ENCODE measurements around the gene SPATS2.

SPATS2 gene

DNA sequence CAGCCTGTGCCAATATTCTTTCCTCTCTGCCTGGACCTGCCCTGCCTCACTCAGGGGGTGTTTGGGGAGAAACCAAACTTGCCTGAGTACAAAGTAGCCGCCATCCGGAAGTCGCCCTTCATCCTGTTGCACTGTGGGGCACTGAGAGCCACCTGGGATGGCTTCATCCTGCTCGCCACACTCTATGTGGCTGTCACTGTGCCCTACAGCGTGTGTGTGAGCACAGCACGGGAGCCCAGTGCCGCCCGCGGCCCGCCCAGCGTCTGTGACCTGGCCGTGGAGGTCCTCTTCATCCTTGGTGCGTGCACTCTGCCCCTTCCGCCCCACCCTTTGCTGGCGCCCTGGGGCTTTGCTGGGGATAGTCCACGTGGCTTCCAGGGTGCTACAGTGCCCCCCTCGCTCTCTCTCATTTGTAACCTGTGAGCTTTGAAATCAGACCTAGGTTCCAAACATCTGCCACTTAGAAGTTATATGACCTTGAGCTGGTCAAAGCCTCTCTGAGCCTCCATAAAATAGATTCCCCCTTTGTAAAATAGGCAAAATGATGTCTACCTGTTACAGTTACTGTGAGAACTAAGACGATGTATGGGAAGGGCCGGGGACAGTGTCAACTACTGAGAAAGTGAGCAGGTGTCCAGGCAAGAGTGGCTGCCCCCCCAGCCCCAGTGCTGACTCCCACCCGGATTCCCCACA lies 176.1 kb downstream of the SPATS2 start:
- no peak for ATAC-seq
- no peak for DNase-seq
- H3K27ac Mint-ChIP-seq, result no peak overlapping the region
- no peaks in the 10 kb centered on the region for H3K36me3 Mint-ChIP-seq (ENCODE audit: low read depth)
- no peaks in the 10 kb centered on the region for H3K9me3 Mint-ChIP-seq
- H3K27me3 Mint-ChIP-seq, result peaks cover 28% of the 10 kb centered on the region
- H3K4me3 Mint-ChIP-seq, result no peak overlapping the region
- H3K4me1 Mint-ChIP-seq, result peaks cover 32% of the 10 kb centered on the region

DNA sequence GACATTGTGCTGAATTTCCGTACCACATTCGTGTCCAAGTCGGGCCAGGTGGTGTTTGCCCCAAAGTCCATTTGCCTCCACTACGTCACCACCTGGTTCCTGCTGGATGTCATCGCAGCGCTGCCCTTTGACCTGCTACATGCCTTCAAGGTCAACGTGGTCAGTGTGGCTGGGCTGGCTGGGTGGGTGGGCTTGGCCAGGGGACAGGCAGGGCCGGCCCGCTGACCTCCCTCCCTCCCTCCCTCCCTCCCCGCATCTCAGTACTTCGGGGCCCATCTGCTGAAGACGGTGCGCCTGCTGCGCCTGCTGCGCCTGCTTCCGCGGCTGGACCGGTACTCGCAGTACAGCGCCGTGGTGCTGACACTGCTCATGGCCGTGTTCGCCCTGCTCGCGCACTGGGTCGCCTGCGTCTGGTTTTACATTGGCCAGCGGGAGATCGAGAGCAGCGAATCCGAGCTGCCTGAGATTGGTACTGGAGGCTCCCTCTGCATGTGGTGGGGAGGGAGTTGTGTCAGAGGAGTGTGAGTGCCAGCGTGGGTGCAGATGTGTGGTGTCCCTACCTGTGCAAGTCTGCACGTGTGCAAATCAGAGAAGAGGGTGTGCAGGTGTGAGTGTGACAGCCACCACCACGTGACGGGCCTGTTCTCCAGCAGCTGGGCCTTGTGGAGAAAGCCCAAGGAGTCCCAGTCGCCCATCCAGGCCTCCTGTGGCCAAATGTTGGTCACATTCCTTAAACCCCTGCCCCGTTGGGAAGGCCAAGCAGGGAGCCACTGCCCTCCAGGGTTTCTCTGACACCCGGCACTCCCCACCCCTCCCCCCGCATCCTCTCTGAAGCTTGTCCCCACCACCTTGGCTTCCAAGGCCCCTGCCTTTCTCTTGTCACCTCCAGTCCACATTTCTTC lies 176.9 kb downstream of the SPATS2 start:
- H3K4me1 Mint-ChIP-seq, result peaks cover 36% of the 10 kb centered on the region
- peaks cover 29% of the 10 kb centered on the region for H3K27me3 Mint-ChIP-seq
- H3K9me3 Mint-ChIP-seq, result no peaks in the 10 kb centered on the region
- DNase-seq (no peak), ATAC-seq (no peak)
- no peak overlapping the region for H3K27ac Mint-ChIP-seq
- H3K36me3 Mint-ChIP-seq (ENCODE audit: low read depth), result no peaks in the 10 kb centered on the region
- no peak overlapping the region for H3K4me3 Mint-ChIP-seq

DNA sequence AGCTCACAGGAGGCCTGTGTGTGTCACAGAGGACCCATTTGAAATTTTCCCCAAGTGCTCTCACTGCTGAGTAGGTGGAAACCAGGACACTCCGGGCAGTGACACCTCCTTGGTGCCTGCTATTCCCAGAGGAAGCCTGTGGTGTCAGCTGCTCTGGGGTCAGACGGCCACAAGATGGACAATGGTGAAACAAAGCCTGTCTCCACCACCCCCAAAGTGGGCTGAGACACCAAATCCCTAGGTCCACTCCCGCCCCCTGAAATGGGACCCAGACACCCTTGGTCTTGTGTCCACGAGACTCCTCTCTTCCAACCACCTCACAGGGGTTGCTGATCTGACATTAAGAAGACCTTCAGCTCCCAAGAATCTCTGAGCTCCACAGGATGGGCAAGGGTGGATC lies 178.6 kb downstream of the SPATS2 start:
- Mint-ChIP-seq H3K27ac (no peak overlapping the region), H3K4me3 (no peak overlapping the region), H3K9me3 (no peaks in the 10 kb centered on the region), H3K4me1 (peaks cover 35% of the 10 kb centered on the region), H3K36me3 (ENCODE audit: low read depth) (no peaks in the 10 kb centered on the region), H3K27me3 (peaks cover 22% of the 10 kb centered on the region)
- DNase-seq (no peak), ATAC-seq (no peak)

DNA sequence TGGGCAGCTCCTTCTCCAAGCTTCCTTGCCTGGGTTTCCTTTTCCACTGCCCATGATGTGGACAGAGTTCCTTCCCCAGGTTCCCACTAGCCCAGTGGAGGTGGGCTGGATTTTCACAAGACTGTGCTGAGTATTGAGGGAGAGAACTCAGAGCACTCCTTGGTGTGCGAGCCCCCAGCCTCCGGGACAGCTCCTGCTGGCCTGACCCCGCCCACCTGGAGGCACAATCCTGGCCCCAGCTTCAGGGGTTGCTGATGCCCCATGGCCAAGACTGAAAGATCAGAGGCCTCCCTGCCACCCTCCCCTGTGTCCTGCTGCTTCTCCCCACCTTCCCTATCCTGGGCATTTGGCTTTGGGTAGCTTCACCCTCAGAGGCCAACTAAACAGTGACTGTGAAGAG lies 179.2 kb downstream of the SPATS2 start:
- Mint-ChIP-seq H3K4me3 (no peak overlapping the region), H3K9me3 (no peaks in the 10 kb centered on the region), H3K4me1 (peaks cover 32% of the 10 kb centered on the region), H3K27me3 (peaks cover 22% of the 10 kb centered on the region), H3K36me3 (ENCODE audit: low read depth) (no peaks in the 10 kb centered on the region), H3K27ac (no peak overlapping the region)
- DNase-seq (no peak), ATAC-seq (no peak)

DNA sequence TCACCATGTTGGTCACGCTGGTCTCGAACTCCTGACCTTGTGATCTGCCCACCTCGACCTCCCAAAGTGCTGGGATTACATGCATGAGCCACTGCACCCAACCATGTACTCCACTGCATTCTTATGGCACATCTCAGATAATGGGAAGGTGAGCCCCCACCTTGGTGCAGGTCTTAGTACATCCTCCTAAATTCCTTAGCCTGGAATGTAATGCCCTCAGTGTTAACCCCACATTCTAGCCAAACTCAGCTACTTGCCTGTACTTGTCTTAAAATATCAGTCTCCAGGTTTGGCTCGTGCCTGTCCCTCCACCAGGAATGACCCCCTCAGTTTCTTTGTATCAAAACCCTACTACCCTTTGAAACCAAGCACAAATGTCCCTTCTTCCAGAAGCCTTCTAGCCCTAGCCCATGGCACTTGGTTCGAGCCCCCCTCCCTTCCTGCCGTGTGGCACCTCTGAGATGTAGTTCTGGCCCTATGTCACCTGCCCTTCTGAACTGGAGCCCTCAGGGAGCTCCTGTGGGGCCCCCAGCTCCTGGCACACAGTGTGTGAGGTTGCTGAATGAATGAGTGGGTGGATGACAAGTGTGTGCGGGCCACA lies 179.9 kb downstream of the SPATS2 start:
- DNase-seq (no peak), ATAC-seq (peak; percentile 44)
- Mint-ChIP-seq H3K9me3 (no peaks in the 10 kb centered on the region), H3K4me3 (no peak overlapping the region), H3K27me3 (peaks cover 22% of the 10 kb centered on the region), H3K4me1 (peaks cover 32% of the 10 kb centered on the region), H3K27ac (no peak overlapping the region), H3K36me3 (ENCODE audit: low read depth) (no peaks in the 10 kb centered on the region)

DNA sequence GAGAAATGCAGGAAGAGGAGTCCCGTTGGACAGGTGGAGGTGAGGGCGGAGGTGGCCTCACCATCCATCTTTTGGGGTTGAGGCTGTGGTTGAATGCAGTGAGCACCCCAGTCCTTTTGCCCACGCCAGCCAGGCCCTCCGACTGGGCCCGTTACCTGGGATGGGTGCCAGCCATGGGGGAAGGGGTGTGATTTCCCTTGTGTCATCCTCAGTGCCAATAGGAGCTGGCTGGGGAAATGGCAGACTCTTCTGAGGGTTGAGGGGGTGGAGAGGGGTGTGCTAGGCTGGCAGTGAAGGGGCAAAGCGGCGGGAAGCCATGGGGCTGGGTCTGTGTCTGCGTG lies 181.2 kb downstream of the SPATS2 start:
- Mint-ChIP-seq H3K4me1 (peaks cover 29% of the 10 kb centered on the region), H3K27me3 (peaks cover 22% of the 10 kb centered on the region), H3K36me3 (ENCODE audit: low read depth) (no peaks in the 10 kb centered on the region), H3K4me3 (peak overlapping the region; percentile 80), H3K9me3 (no peaks in the 10 kb centered on the region), H3K27ac (peak overlapping the region; percentile 68)
- no peak for DNase-seq
- ATAC-seq, result no peak

DNA sequence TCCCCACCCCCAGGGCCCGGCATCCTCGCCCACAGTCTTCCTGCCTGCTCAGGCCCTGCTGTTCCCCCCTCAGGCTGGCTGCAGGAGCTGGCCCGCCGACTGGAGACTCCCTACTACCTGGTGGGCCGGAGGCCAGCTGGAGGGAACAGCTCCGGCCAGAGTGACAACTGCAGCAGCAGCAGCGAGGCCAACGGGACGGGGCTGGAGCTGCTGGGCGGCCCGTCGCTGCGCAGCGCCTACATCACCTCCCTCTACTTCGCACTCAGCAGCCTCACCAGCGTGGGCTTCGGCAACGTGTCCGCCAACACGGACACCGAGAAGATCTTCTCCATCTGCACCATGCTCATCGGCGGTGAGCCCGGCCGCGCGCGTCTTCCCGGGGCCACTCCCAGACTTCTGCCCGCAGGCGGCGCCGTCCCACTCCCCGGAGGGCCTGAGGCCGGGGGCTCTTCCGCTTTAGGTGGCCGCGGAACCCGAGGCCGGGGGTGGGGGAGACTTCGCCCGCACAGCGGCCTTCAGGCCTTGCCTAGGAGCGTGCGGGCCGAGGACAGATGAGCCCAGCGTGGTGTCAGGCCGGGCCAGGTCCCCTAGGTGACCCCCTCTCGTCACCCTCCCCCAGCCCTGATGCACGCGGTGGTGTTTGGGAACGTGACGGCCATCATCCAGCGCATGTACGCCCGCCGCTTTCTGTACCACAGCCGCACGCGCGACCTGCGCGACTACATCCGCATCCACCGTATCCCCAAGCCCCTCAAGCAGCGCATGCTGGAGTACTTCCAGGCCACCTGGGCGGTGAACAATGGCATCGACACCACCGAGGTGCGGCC lies 181.8 kb downstream of the SPATS2 start:
- Mint-ChIP-seq H3K36me3 (ENCODE audit: low read depth) (no peaks in the 10 kb centered on the region), H3K4me3 (peak overlapping the region; percentile 80), H3K4me1 (peaks cover 27% of the 10 kb centered on the region), H3K27me3 (peaks cover 19% of the 10 kb centered on the region), H3K27ac (peak overlapping the region; percentile 83), H3K9me3 (no peaks in the 10 kb centered on the region)
- peak; percentile 35 for ATAC-seq
- DNase-seq, result peak; percentile 47

DNA sequence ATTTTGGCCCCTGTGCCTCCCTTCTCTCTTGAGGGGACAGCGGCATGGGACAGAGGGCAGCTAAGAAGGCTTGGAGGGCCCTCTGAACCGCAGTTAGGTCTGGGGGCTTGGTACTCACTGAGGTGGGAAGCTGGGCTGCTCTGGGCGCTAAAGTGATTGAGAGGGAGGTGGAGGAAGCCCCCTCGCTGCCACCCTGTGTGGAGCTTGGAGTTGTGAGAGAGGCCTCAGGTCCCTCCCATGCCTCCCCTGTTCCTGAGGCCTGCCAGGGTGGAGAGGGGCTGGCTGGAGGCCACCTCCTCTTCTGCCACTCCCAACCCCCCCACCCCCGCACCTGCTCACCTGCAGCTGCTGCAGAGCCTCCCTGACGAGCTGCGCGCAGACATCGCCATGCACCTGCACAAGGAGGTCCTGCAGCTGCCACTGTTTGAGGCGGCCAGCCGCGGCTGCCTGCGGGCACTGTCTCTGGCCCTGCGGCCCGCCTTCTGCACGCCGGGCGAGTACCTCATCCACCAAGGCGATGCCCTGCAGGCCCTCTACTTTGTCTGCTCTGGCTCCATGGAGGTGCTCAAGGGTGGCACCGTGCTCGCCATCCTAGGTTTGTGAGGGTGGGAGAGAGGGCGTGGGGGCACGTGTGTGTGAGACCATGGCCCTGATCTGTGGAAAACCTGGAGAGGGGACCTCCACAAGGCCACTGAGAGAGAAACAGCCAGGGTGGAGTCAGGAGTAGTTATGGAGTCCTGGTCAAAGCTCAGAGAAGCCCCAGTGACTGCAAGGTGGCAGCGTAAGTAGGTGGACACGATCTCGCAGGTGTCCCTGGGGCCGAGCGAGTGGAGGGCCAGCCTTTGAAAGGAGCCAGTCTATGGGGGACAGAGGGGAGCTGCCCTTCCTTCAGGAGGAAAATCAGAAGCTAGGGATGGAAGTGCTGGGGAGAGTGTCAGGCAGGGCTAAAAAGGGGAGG lies 182.8 kb downstream of the SPATS2 start:
- H3K36me3 Mint-ChIP-seq (ENCODE audit: low read depth), result no peaks in the 10 kb centered on the region
- ATAC-seq, result no peak
- peaks cover 23% of the 10 kb centered on the region for H3K4me1 Mint-ChIP-seq
- H3K4me3 Mint-ChIP-seq, result peak overlapping the region; percentile 80
- no peak for DNase-seq
- no peaks in the 10 kb centered on the region for H3K9me3 Mint-ChIP-seq
- H3K27ac Mint-ChIP-seq, result no peak overlapping the region
- peaks cover 19% of the 10 kb centered on the region for H3K27me3 Mint-ChIP-seq

DNA sequence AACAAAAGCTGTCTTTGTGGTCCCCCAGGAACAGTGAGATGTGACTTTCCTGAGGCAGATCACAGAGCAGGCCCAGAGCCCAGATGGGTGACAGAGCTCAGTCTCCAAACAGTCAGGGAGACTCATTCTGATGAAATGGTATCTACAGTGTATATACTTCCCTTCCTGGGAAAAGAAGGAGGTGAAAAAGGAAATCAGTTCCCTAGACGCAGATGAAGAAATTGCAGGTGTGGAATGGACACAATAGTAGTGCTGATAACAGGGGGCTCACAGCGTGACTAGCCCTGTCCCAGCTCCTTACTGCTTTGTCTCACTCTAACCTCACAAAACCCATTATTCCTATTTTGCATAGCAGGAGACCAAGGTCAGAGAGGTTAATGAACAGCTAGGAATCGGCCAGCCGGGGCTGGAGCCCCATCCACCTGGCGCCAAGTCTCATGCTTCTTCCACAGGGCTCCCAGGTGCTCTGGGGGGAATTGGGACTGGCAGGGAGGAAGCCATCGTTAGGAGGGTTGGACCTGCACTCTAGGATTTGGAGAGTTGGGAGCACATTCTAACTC lies 183.5 kb downstream of the SPATS2 start:
- ATAC-seq (no peak), DNase-seq (no peak)
- Mint-ChIP-seq H3K36me3 (ENCODE audit: low read depth) (no peaks in the 10 kb centered on the region), H3K4me1 (peaks cover 22% of the 10 kb centered on the region), H3K4me3 (no peak overlapping the region), H3K27me3 (peaks cover 19% of the 10 kb centered on the region), H3K9me3 (no peaks in the 10 kb centered on the region), H3K27ac (no peak overlapping the region)

DNA sequence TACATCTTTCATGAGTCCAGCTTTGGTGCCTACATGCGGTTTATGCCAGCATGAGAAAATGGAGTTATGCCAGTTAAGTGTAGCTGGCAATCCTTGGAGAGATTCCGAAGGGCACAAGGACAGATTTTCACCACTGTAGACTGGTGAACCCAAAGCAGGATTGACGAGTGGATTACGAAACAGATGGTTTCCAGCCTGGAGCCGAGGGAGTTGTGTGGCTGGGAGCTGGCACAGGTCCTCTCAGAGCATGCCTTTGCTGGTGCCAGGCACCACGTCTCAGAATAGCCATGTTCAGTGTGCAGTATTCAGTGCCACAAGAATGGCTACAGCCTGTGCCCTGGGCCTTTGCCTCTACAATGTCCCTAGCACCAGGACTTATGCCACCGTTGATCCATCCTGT lies 184.8 kb downstream of the SPATS2 start:
- H3K4me1 Mint-ChIP-seq, result peaks cover 22% of the 10 kb centered on the region
- H3K27me3 Mint-ChIP-seq, result peaks cover 16% of the 10 kb centered on the region
- no peaks in the 10 kb centered on the region for H3K9me3 Mint-ChIP-seq
- DNase-seq, result no peak
- H3K36me3 Mint-ChIP-seq (ENCODE audit: low read depth), result no peaks in the 10 kb centered on the region
- no peak overlapping the region for H3K4me3 Mint-ChIP-seq
- H3K27ac Mint-ChIP-seq, result no peak overlapping the region
- ATAC-seq, result no peak

DNA sequence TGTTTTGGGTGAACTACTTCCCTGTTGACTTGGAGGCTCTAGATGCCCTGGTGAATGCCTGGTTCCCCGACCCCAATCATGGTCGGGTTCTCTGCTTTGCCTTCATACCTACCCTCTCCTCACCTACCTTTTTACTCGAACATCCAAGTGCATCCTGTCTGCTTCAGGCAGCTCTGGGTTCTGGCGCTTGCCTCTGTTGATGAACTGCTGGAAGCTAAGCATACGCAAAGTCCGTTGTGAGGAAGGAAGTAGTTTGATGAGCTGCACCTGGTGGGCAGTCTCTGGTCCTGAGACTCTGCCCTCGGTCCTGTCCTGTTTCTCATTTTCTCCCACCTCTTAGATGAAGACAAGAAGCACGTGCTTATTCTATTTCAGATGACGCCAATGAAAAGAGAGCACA lies 185.2 kb downstream of the SPATS2 start:
- H3K4me3 Mint-ChIP-seq, result no peak overlapping the region
- no peak overlapping the region for H3K27ac Mint-ChIP-seq
- H3K36me3 Mint-ChIP-seq (ENCODE audit: low read depth), result no peaks in the 10 kb centered on the region
- ATAC-seq (no peak), DNase-seq (no peak)
- H3K27me3 Mint-ChIP-seq, result peaks cover 12% of the 10 kb centered on the region
- peaks cover 18% of the 10 kb centered on the region for H3K4me1 Mint-ChIP-seq
- H3K9me3 Mint-ChIP-seq, result no peaks in the 10 kb centered on the region

DNA sequence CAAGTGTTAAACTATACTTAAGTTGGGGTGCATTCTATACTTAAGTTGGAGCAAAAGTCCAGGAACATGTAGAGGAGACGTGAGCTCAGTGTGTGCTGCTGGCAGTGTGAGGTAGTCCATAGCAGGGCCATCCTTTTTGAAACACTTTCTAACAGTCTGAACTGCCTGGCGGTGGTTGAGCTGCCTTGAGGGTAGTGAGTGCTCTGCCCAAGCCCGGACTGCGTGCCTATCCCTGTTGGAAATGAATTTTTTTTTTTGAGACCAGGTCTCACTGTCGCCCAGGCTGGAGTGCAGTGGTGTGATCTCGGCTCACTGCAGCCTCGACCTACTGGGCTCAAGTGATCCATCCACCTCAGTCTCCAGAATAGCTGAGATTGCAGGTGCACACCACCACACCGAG lies 185.6 kb downstream of the SPATS2 start:
- no peak for ATAC-seq
- H3K9me3 Mint-ChIP-seq, result no peaks in the 10 kb centered on the region
- peaks cover 12% of the 10 kb centered on the region for H3K27me3 Mint-ChIP-seq
- H3K4me3 Mint-ChIP-seq, result no peak overlapping the region
- H3K27ac Mint-ChIP-seq, result no peak overlapping the region
- no peaks in the 10 kb centered on the region for H3K36me3 Mint-ChIP-seq (ENCODE audit: low read depth)
- peaks cover 15% of the 10 kb centered on the region for H3K4me1 Mint-ChIP-seq
- no peak for DNase-seq

DNA sequence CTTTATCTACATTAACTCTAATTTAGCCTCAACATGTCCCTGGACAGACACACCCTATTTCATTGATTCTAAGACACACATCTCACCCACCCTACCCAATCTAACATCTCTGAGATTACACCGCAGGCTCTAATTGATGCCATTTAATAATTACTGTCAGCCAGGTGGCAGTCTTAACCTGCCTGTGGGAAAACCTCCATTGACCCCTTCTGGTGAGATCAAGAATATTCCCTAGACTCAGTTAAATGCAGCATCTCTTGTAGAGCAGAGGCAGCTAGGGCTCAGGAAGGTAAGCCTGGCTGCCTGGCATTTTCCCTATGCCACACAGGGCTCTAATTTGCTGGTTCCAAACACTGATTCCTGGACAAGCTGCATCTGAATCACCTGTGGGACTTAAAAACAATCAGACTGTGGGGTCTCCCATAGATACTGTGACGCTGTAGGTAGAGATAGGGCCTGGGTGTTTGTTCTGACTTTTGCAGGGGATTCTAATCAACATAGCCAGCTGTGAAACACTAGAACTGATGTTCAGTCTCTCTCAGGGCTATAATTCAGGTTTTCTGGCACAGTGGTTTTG lies 186.3 kb downstream of the SPATS2 start:
- Mint-ChIP-seq H3K4me3 (no peak overlapping the region), H3K27me3 (peaks cover 8% of the 10 kb centered on the region), H3K27ac (no peak overlapping the region), H3K4me1 (peaks cover 8% of the 10 kb centered on the region), H3K36me3 (ENCODE audit: low read depth) (peaks cover 2% of the 10 kb centered on the region), H3K9me3 (no peaks in the 10 kb centered on the region)
- DNase-seq (no peak), ATAC-seq (no peak)

All from activated naive CD8-positive, alpha-beta T cell treated with anti-CD3 and anti-CD28 coated beads, Interleukin-2, amount 50 U/mL, for 24 hours (primary cell).